Activated CD4-positive, CD25-positive, alpha-beta regulatory T cell treated with anti-CD3 and anti-CD28 coated beads, Interleukin-2, amount 50 U/mL, for 72 hours (primary cell): Measurements from ENCODE around the gene UBE2L3.
A peak's percentile ranks its signal among the peaks of the same experiment; 100 is the strongest.
"Not testable (repeated sequence)": the region's sequence is repeated elsewhere in the genome, so short reads cannot be mapped to it uniquely, and the experiment has no call there.

Experiments used
- DNase-seq: peaks from one replicate; pipeline ENCODE4 v3.0.0; 2021

The UBE2L3 gene

DNA sequence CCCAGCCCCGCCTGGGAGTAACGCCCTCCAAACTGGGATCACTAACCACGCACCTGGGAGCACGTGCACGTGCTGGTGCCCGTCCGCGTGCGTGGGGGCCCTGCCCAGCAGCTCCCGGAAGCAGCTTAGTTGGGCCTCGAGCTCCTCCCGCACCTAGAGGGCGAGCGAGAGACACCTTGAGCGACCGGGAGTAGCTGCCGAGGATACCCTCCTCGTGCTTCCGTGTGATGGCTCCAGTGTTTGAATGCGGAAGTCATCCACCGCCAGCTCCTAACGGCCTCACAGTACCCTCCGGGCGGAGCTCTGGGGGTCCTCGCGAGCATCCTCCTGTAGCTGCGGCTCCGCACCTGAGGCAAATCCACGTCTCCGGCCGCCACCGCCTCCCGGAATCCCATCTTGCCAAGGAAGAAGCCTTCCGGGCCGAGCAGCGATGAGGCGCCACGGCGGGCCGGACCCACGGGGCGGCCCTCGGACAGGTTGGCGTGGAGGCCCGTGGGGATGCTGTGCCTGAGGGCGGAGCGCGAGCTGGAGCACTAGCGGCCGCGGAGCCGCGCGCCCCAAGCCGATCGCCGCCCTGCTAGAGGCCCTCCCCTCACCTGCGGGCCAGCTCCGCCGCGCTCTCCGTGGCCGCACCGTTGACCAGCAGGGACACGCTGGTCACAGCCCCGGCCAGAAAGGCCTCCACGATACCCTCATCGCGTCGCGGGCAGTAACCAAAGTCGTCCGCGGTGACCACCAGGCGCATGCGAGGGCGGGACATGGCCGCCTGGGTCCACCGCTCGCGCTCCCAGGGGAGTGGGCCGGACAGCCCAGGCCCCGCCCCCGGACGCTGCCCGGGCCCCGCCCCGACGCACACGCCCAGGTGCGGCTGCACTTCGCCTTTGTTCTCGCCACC, 62.0 kb downstream of the UBE2L3 start, which contains the start of gene YDJC:
TSS of gene YDJC (minus strand) at position 768 of the 895 bp plus-strand sequence. CDS start at position 760, 8 bp downstream.
- peak; percentile 96 for DNase-seq

DNA sequence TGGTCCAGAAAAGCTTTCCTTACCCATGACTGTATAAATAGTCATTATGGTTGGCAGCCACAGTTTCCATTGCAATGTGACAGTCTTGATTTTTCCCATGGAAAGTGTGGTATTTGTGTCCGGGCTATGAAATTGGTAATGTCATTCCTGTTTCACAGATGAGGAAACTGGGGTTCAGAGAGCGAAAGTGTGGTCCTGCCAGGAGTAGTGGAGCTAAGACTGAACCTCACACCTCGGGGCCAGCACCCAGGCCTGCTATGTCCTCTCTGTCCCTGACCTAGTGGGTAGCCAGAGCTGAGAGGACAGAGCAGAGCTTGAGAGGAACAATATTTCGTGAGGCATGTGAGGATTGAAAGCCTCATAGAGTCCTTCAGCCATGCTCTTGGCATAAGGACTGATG, 63.5 kb downstream of the UBE2L3 start:
- DNase-seq: no peak

DNA sequence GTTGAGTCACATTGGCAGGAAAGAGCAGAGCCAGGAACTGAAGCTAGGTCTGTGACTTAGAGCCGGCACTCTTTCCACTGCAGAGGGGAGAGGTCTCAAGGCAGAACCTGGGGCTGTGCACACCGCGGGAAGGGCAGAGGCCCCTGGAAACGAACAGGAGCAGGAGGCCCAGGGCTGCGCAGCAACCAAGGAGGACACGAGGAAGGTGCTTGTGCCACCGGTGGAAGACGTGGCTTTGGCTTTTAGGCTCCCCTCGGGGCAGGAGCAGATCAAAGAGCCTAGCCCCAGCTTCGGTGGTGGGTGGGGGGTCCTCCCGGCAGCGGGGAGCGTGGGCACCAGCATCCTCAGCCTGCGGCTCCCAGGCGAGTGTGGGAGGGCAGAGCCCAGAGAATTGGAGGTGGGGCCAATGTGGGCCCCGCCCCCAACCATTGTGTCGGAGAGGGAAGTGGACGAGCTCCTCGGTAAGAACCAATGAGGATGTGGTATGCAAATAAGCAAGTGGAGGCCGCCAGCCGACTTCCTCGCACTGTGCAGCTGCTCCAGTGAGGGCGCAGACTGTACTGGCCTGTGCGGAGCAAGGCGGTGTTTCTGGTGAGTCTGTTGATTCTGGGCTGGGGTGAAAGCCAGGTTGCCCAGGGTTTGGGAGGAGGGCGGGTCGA, 64.9 kb downstream of the UBE2L3 start, which contains the start of gene CCDC116:
TSS of gene CCDC116 (plus strand) at position 524 of the 659 bp plus-strand sequence. CDS start 422 bp downstream, outside the sequence.
- peak; percentile 62 for DNase-seq

DNA sequence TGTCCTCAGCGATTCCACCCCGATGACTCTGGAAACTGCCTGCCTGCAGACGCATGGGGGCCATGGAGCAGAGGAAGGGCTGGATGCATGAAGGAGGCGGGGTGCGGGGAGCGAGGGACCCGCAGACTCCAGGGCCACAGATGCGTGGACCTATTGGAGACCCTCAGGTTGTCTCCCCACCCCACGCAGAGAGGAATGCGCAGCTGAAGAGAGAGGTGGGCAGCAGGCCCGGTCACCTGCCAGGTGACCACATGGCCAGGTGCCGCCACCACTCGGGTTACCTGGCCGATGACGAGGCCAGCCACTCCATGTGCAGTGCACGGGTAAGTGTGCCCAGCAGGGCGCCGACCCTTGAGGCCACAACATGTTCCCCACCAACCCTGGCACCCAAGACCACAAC, 65.4 kb downstream of the UBE2L3 start:
- DNase-seq: no peak

DNA sequence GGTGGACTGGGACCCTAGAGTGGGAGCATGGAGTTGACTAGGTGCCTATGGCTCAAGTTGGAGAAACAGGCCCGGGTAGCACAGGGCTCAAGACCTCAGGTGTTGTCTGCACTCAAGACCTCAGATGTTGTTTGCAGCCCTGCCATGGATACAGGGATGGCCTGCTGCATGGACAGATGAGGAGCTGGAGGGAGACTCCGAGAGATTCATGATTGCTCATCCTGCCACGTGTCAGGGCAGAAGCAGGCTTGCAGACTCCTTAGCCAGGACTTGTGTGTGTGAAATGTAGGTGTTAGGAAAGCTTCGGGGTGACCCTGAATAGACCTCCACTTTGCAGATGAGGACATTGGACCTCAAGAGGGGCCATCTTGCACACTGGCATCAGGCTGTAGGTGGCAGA, 66.0 kb downstream of the UBE2L3 start:
- DNase-seq: no peak

DNA sequence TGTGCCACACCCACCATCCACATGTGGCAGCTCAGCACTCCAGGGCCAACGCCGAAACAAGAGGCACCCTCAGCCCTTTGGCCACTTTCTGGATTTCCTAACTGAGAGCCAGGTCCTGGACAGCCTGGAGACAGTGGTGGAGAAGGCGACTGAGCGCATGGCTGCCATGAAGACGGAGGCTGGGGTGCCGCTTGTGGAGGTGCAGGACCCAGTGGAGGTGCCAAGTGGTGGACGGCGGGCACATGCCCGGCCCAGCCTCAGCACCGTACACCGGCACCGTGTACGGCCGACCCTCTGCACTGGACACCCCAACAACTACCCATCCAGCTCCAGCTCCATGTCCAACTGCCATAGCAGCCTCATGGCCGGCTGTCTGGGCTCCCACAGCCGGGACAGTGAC, 66.6 kb downstream of the UBE2L3 start:
- DNase-seq: no peak

DNA sequence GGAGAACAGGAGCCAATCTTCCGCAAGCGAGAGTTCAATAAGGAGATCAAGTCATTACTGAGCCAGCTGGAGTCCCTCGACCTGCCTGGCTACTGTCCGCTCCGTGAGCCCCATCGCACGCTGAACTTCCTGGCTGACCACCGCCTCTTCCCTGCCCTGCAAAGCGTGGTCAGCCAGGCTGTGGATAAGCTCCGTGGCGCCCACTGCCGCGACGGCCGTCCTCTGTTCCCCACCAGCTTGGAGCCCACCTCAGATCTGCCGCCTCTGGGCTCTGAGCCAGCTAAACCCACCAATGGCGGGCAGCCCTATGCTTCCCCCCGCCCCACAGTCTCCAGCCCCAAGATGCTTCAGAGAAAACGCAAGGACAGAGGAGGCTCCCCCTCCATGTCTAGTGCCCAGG, 67.3 kb downstream of the UBE2L3 start:
- DNase-seq: no peak

DNA sequence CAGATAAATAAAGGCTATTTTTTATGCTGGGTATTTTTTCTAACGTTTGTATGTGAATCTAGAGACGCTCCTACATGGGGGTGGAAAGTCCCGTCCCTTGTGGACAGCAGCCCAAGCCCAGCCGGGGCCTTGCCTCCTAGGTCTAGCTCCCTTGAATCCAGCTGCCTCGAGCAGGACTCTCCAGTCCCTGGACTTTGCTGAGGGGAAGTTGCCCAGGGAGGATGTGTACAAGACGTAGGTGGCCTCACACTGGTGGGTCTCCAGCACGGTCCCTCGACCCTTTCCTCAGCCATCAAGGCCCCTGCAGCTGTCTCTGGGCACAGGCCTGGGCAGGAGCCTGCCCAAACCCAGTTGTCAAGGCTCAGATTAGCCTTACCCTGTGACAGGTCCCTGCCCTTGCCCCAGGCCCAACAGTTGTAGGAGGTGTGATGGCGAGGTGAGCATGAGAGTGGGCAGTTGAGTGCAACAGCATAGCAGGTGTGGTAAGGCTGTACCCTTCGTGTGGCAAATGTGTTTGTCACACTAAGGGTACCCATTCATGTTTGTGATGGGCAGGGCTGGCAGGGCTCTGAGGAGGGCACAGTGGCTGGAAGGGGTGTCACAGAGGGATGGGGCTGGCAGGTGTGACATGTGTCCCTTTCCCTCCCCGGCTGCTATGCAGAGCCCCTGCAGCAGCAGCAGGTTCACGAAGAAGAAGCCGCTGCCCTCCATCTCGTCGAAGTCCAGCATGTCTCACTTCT, 68.4 kb downstream of the UBE2L3 start:
- no peak for DNase-seq

DNA sequence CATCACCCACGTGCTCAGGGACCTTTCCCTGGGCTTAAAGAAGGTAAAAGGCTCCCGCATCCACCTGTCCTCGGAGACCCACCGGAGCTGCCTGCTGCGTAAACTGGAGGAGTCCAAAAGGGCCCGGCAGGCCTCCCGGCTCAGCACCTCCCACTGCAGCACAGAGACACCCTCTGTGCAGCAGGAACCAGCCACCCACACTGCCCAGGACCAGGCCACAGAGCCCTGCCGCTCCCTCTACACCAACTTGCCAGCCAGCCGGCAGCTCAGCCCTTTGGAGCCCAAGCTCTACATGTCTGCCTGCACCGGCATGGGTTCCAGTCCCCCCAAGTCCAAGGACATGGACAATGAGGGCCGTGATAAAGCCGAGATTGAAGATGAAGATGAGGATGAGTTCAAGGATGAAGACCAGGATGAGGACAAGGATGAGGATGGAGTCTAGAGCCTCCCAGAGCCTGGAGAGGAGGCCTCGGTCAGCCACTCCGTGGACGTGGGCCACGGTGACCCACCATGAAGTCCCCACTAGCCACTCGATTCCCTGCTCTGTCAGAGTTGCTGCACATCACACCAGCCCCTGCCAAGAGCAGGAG, 69.2 kb downstream of the UBE2L3 start:
- DNase-seq: no peak

DNA sequence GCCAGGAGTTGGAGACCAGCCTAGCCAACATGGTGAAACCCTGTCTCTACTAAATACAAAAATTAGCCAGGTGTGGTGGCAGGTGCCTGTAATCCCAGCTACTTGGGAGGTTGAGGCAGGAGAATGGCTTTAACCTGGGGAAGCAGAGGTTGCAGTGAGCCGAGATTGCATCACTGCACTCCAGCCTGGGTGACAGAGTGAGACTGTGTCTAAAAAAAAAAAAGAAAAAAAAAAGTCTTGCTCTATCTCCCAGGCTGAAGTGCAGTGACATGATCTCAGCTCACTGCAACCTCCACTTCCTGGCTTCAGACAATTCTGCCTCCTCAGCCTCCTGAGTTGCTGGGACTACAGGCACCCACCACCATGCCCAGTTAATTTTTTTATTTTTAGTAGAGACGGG, 69.9 kb downstream of the UBE2L3 start:
- not testable (repeated sequence) for DNase-seq

DNA sequence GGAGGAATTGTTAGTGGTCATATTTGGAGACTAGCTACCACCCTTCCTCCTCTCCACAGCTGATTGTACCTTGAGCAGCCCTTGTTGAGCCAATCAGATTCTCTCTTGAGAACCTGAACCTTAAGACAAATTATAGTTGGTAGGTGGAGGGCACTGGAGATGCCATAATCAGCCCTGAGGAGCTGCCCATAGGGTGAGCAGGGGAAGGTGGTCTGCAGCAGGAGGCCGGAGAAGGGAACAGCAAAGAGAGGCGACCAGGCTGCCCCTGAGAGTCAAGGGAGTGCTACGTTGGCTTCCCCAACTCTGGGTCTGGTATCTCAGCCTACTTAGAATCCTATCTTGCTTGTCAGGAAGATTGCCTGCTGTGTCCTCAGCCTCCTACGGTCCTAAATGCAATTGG, 71.8 kb downstream of the UBE2L3 start:
- DNase-seq: no peak

DNA sequence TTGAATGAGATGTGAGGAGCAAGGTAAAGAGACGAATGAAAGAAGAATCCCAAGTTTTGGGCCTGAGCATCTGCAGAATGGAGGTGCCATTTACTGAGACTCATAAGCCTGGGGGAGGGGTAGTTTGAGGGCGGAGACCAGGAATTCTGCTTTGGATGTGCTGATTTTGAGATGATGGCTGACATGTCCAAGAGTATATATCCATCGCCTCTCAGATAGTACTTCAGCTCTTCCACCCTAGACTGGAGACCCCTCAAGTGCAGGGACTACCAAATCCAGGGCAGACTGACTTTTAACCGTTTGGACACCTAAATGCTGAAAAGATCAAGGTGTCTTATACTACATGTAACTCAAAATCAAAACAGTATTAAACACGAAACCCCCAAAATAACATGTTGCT, 73.3 kb downstream of the UBE2L3 start:
- DNase-seq: no peak

DNA sequence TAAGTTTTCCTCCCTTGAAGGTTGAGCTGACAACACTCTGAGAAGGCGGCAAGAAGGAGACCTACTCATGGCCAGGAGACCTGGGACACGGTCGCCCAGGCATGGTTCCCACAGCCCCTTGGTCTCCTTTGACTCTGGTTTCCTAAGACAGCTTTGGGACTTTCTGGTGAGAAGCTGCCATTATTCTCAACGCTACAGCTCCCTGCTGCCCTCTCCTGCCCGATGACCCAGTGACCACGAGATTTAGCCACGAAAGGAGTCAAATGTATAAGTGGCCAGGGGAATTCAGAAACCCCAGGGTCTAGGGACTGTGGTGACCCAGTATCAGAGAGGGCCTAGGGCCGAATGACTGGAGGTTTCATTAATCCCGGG, 73.9 kb downstream of the UBE2L3 start:
- DNase-seq: no peak

DNA sequence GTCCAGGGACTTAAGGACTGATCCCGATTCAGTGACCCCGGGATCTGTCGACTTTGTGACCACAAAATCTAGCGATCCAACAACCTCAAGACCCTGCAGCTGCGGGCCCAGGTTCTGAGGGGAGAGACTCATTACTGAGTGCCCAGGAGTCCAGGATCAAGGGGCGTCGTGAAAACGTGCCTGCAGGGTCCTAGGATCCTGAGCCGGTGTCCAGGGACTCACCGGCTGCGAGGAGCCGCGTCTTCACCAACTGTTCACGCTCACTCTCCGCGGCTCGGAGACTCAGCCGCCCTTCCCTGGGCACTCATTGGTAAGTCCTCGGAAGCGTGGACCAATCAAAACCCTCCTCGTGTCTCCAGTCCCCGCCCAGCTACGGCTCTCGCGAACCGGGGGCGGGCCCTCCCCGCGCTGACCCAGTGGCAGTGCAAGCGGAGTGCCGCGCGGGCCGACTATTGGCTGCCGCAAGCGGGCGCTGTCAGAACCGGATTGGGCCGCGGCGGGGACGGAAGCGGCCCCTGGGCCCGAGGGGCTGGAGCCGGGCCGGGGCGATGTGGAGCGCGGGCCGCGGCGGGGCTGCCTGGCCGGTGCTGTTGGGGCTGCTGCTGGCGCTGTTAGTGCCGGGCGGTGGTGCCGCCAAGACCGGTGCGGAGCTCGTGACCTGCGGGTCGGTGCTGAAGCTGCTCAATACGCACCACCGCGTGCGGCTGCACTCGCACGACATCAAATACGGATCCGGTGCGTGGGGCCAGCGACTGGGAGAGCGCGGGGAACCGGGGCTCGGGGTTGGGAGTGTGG, 74.5 kb downstream of the UBE2L3 start, which contains the start of gene SDF2L1:
TSS of gene SDF2L1 (plus strand) at position 514 of the 795 bp plus-strand sequence. CDS start at position 549, 35 bp downstream.
- DNase-seq: peak; percentile 98

DNA sequence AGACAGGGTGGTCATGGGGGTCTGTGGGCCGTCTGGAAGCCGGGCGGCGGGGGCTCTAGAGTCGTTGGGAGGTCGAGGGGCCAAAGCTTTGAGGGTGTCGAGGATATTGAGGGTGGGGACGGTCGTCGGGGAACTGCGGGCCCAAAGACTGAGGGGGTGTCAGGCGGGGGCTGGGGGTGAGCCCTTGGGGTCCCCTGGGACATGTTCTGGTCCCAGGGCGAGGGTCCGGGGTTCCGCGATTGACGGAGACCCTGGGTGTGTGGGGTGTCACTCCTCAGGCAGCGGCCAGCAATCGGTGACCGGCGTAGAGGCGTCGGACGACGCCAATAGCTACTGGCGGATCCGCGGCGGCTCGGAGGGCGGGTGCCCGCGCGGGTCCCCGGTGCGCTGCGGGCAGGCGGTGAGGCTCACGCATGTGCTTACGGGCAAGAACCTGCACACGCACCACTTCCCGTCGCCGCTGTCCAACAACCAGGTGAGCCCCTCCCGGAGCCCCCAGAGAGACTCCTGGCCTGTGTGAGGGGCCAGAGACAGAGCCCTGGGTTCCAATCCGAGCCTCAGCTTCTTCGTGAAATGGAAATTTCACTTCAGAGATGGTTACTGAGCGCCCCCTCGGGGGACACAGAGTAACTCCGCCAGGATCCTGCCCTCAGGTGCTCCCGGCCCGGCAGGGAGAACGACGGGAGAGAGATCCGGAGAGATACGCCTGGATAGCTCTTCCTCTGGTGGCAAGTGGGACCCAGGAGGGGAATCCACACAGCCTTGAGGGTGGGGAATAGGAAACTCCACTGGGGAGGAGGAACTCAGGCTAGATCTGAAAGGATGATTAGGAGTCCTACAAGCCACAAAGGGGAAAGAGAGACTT, 75.3 kb downstream of the UBE2L3 start:
- DNase-seq: peak; percentile 54

DNA sequence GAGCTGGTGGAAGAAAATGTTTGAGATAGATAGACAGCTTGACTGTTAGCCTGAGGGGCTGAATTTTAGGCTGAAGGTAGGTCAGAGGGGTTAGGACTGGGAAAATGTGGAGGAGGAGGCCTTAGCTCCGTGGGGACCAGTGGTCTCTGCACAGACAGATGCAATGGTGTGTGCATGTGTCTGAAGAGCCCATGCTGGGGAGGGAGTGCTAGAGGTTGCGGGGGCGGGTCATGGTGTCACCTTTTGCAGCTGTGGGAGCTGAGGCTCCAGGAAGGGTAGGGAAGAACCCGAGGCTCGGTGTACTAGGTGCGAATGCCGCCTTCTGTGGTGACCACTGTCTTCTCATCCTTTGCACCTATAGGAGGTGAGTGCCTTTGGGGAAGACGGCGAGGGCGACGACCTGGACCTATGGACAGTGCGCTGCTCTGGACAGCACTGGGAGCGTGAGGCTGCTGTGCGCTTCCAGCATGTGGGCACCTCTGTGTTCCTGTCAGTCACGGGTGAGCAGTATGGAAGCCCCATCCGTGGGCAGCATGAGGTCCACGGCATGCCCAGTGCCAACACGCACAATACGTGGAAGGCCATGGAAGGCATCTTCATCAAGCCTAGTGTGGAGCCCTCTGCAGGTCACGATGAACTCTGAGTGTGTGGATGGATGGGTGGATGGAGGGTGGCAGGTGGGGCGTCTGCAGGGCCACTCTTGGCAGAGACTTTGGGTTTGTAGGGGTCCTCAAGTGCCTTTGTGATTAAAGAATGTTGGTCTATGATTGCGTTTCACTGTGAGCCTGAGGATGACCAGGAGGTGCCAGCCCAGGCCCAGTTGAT, 76.2 kb downstream of the UBE2L3 start:
- no peak for DNase-seq

DNA sequence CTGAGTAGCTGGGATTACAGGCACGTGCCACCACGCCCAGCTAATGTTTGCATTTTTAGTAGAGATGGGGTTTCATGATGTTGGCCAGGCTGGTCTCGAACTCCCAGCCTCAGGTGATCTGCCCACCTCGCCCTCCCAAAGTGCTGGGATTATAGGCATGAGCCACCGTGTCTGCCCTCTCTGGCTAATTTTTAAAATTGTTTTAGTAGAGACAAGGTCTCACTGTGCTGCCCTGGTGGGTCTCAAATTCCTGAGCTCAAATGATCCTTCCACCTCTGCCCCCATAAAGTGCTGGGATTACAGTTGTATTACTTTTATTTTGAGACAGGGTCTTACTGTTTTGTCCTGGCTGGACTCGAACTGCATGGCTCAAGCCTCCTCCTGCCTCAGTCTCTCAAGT, 78.0 kb downstream of the UBE2L3 start:
- DNase-seq: not testable (repeated sequence)

DNA sequence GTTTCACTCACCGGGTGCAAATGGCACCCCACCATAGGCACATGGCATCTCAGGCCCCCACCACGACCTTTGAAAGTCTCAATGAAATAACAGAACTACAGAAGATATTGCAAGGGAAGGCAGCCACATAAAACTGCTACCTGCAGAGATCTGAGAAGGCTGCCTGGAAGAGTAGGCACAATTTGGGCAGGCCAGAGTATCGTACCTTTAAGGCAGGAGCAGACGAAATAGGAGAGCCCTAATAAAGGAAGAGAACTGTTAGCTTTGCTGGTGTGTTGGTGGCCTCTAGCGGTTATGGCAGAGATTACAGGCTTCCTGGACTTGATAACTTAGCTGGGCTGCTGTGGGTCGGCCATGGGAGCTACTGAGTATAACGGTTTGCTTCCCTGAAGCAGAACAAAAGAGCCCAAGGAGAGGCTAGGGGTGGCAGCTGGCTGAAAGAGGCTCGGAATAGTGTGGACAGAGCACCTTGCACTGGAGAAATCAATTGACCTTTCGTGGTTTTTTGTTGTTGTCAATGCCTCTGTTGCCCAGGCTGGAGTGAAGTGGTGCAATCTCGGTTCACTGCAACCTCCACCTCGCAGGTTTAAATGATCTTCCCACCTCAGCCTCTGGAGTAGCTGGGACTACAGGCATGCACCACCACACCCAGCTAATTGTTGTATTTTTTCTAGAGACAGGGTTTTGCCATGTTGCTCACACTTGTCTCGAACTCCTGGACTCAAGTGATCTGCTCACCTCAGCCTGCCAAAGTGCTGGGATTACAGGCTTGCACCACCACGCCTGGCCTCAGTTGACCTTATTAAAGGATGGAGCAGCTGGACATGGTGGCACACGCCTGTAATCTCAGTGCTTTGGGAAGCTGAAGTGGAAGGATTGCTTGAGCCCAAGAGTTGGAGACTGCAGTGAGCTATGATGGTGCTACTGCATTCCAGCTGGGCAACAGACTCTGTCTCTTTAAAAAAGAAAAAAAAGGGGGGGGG, 79.4 kb downstream of the UBE2L3 start:
- peak; percentile 64 for DNase-seq

DNA sequence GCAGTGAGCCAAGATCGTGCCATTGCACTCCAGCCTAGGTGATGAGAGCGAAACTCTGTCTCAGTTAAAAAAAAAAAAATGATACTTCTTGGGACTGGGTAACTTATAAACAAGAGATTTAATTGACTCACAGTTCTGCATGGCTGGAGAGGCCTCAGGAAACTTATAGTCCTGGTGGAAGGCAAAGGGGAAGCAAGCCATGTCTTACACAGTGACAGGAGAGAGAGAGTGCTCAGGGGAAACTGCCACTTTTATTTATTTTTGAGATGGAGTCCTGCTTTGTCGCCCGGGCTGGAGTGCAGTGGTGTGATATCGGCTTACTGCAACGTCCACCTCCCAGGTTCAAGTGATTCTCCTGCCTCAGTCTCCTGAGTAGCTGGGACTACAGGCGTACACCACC, 82.8 kb downstream of the UBE2L3 start:
- no peak for DNase-seq
